Measurements from ENCODE around the gene TUBGCP6. TPM values are rescaled to one million over a fixed set of nuclear protein-coding genes. Genes with fewer than 3 reads are reported as not detected.
A peak's percentile ranks its signal among the peaks of the same experiment; 100 is the strongest.

Gene TUBGCP6
- polyA plus RNA-seq, 3 donors = 3.7 to 72.8 (median 4.3) TPM

GRCh38 chr22:50193621-50194020 is 51.2 kb downstream of the TUBGCP6 start:
- Histone ChIP-seq H3K27me3 (ENCODE audit: control insufficient read depth in 2 of 2, insufficient read depth in 2 of 2, low read length in 2 of 2) (no peaks in the 10 kb centered on the region), H4K20me1 (ENCODE audit: insufficient read depth, low read length) (peaks cover 8% of the 10 kb centered on the region), H2AFZ (ENCODE audit: insufficient read depth, low read depth, low read length, poor library complexity, severe bottlenecking) (no peak overlapping the region), H3K4me2 (replicated peaks; ENCODE audit: extremely low read depth, low read length, poor library complexity, severe bottlenecking) (no peak overlapping the region), H3K9ac (ENCODE audit: insufficient read depth, low read length, poor library complexity, severe bottlenecking) (no peak overlapping the region), H3K27ac (ENCODE audit: low read depth in 1 of 2, low read length in 2 of 2) (peak overlapping the region in 1 of 2 donors; percentile 53), H3K36me3 (replicated peaks in 1 of 2; ENCODE audit: control insufficient read depth in 1 of 2, insufficient read depth in 2 of 2, low read length in 2 of 2) (peaks cover 49 to 57% of the 10 kb centered on the region in 2 donors), H3K4me1 (ENCODE audit: control insufficient read depth in 1 of 2, insufficient read depth in 2 of 2, low read length in 2 of 2) (peaks cover 45 to 50% of the 10 kb centered on the region in 2 donors), H3K79me2 (ENCODE audit: insufficient read depth, low read length) (peaks cover 54% of the 10 kb centered on the region), H3K4me3 (replicated peaks in 1 of 3; ENCODE audit: low read depth in 2 of 3, low read length in 3 of 3) (no peak overlapping the region), H3K9me3 (replicated peaks in 1 of 2; ENCODE audit: control insufficient read depth in 1 of 2, insufficient read depth in 1 of 2, low read length in 2 of 2) (no peaks in the 10 kb centered on the region)
- Mint-ChIP-seq H3K4me1 (peaks cover 36% of the 10 kb centered on the region), H3K27ac (peak overlapping the region in 1 of 7 donors; percentile 35), H3K4me3 (no peak overlapping the region), H3K36me3 (peaks cover 42 to 67% of the 10 kb centered on the region in 2 donors), H3K27me3 (ENCODE audit: low read depth in 3 of 3) (peaks cover 0 to 1% (median 0%) of the 10 kb centered on the region in 3 donors), H3K9me3 (no peaks in the 10 kb centered on the region)
- 93% methylated on average over 4 of the region's 8 CpGs for WGBS (ENCODE audit: insufficient coverage)
- intact Hi-C loops (cut with micrococcal nuclease) = no loop called here
- TF ChIP-seq CTCF (IDR thresholded peaks at IDR 0.05) = no peak
- DNase-seq = no peak

DNA sequence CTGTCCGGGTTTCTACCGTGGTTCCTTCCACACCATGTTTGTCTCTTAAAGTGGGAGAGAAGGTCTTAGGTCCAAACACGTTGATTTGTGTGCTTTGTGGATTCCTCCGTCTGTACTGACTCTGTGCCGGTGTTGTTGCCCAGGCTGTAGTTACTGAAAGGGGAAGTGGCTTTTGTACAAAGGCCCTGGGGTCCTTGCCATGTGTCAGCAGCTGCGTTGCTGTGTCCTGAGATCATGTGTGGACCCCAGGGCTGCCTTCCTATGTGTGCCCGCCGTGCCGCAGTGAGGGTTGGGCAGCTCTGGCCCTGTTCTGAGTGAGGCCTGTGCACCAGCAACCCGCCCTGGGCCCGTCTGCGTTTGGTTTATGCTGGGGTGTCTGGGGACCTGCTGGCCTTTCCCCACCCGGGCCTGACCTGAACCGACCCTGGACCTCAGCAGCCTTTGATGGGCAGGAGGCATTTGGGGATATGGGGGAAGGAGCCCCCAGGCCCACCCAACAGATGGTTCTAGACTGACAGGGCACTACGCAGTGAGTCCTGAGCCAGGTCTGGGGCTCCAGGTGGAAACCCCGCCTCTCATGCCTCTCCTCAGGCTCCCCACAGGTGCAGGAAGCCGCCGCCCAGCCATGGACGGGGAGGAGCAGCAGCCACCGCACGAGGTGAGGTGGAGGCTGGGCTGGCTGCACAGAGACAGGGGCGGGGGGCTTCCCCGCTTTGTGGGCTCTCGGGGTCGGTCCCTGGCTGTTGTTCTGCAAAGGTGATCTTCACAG is 52.2 kb downstream of the TUBGCP6 start:
- Histone ChIP-seq H3K27ac (ENCODE audit: low read depth in 1 of 2, low read length in 2 of 2) (peak overlapping the region; percentile 99 to 100), H3K4me3 (replicated peaks in 1 of 3; ENCODE audit: low read depth in 2 of 3, low read length in 3 of 3) (peak overlapping the region in 2 of 3 experiments; percentile 57 to 71), H2AFZ (ENCODE audit: insufficient read depth, low read depth, low read length, poor library complexity, severe bottlenecking) (no peak overlapping the region), H3K27me3 (ENCODE audit: control insufficient read depth in 2 of 2, insufficient read depth in 2 of 2, low read length in 2 of 2) (no peaks in the 10 kb centered on the region), H3K9ac (ENCODE audit: insufficient read depth, low read length, poor library complexity, severe bottlenecking) (peak overlapping the region; percentile 95), H3K79me2 (ENCODE audit: insufficient read depth, low read length) (peaks cover 64% of the 10 kb centered on the region), H3K9me3 (replicated peaks in 1 of 2; ENCODE audit: control insufficient read depth in 1 of 2, insufficient read depth in 1 of 2, low read length in 2 of 2) (no peaks in the 10 kb centered on the region), H3K4me1 (ENCODE audit: control insufficient read depth in 1 of 2, insufficient read depth in 2 of 2, low read length in 2 of 2) (peaks cover 52 to 60% of the 10 kb centered on the region in 2 donors), H3K4me2 (replicated peaks; ENCODE audit: extremely low read depth, low read length, poor library complexity, severe bottlenecking) (peak overlapping the region; percentile 70), H3K36me3 (replicated peaks in 1 of 2; ENCODE audit: control insufficient read depth in 1 of 2, insufficient read depth in 2 of 2, low read length in 2 of 2) (peaks cover 43 to 47% of the 10 kb centered on the region in 2 donors), H4K20me1 (ENCODE audit: insufficient read depth, low read length) (peaks cover 6% of the 10 kb centered on the region)
- intact Hi-C loops (cut with micrococcal nuclease) = no loop called here
- 44% methylated on average over 22 of the region's 25 CpGs for WGBS (ENCODE audit: insufficient coverage)
- Mint-ChIP-seq H3K36me3 (peaks cover 40 to 64% of the 10 kb centered on the region in 2 donors), H3K9me3 (no peaks in the 10 kb centered on the region), H3K27ac (peak overlapping the region; percentile 98 to 100 (median 100)), H3K4me3 (peak overlapping the region; percentile 83 to 89), H3K4me1 (peaks cover 45% of the 10 kb centered on the region), H3K27me3 (ENCODE audit: low read depth in 3 of 3) (peaks cover 0 to 1% (median 0%) of the 10 kb centered on the region in 3 donors)
- no peak for TF ChIP-seq CTCF (IDR thresholded peaks at IDR 0.05)
- DNase-seq = peak; percentile 55 to 67 (median 65)

All from CD14-positive monocyte (primary cell).